ENCODE results near the gene SLC1A7.

DNA sequence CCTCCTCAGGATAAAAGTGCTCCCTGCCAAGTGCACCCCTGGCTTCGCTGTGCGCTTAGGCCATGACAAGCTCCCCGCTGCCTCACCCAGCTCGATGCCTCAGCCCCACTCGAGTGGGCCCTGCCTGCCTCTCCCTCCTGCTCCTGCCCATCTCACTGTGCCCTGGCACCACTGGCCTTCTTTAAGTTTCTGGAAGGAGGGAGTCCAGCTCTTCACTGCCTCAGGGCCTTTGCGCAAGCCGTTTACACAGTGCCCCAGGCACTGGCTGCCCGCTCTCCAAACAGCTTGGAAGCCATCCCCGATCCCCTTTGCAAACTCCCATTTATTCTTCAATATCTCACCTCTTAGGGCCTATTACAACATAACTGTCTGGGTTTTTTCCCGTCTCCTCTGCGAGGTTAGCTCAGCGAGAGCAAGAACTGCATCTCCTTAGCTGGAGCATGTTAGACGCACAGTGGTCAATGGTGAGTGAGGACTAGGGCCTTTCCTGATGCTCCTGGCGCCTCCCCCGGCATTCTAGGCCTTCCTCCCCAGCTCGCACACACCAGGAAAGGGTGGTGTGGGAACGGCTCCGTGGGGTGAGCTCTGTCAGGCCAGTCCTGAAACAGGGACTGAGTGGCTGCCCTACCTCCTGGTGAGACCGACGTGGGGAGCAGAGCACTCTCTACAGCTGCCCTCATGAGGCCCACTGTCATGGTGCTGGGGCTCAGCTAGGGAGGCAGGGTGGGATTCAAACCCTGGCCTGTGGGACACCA, 48.5 kb downstream of the SLC1A7 start:
- TF ChIP-seq, protein P1, sequence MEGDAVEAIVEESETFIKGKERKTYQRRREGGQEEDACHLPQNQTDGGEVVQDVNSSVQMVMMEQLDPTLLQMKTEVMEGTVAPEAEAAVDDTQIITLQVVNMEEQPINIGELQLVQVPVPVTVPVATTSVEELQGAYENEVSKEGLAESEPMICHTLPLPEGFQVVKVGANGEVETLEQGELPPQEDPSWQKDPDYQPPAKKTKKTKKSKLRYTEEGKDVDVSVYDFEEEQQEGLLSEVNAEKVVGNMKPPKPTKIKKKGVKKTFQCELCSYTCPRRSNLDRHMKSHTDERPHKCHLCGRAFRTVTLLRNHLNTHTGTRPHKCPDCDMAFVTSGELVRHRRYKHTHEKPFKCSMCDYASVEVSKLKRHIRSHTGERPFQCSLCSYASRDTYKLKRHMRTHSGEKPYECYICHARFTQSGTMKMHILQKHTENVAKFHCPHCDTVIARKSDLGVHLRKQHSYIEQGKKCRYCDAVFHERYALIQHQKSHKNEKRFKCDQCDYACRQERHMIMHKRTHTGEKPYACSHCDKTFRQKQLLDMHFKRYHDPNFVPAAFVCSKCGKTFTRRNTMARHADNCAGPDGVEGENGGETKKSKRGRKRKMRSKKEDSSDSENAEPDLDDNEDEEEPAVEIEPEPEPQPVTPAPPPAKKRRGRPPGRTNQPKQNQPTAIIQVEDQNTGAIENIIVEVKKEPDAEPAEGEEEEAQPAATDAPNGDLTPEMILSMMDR (IDR thresholded peaks at IDR 0.05): no peak
- TF ChIP-seq EZH2 (IDR thresholded peaks at IDR 0.05; ENCODE audit: borderline replicate concordance, insufficient read depth, low read depth, low read length, poor library complexity, severe bottlenecking): no peak
